Left colon (tissue), 2 donors: ENCODE results near the gene LARGE1. TPM values are rescaled to one million over a fixed set of nuclear protein-coding genes. Genes with fewer than 3 reads are reported as not detected.

ENCODE experiments used
- ATAC-seq: fragments of 200-7000 bp; cut with Tn5 transposase; one replicate; pipeline ENCODE4 v1.9.1; 2020; ENCODE audit warnings: mild to moderate bottlenecking, moderate library complexity
- DNase-seq, 2 donors: peaks; one replicate each; pipeline ENCODE4 v3.0.0-alpha.2; 2020
- intact Hi-C, 2 donors: fragments of 100-400 bp; cut with DNase I in 1 of 2; cut with micrococcal nuclease in 1 of 2; formaldehyde crosslinking; loops; one replicate each; pipeline versions ENCODE4 v1.11.2 to v1.14.0; 2022; cut with DNase I, micrococcal nuclease
- total RNA-seq, 2 donors: library from RNA; stranded (reverse); fragmentation: NEBNext Ultra II Directional; extraction: Animal tissue kit (Norgen Biotek cat#: 25700); gene quantifications; one replicate each; pipeline ENCODE4 v1.2.1, GENCODE V29; 2021
- donor health status: DM: no; HTN: no; CAD: no.
- donor health status: DM: yes; HTN: yes; CAD: no.

The LARGE1 gene
- total RNA-seq, 2 donors from 2014 or later, result 51.6 to 69.6 TPM

- ATAC-seq (no peak), DNase-seq (no peak)
- intact Hi-C loops, result no loop called here
Measured at GRCh38 chr22:33893512-33893911, 26.8 kb downstream of the LARGE1 start.

GRCh38 chr22:33891992-33892391, 28.3 kb downstream of the LARGE1 start:
- ATAC-seq, result no peak
- intact Hi-C loops, result no loop called here
- DNase-seq, result no peak

GRCh38 chr22:33891455-33891854, 28.8 kb downstream of the LARGE1 start:
- no peak for DNase-seq
- ATAC-seq, result peak; percentile 82
- intact Hi-C loops, result no loop called here

GRCh38 chr22:33889748-33890147, 30.5 kb downstream of the LARGE1 start:
- ATAC-seq (no peak), DNase-seq (no peak)
- intact Hi-C loops, result no loop called here

GRCh38 chr22:33888821-33889220, 31.5 kb downstream of the LARGE1 start:
- DNase-seq (no peak), ATAC-seq (no peak)
- intact Hi-C loops, result no loop called here

GRCh38 chr22:33887173-33887572, 33.1 kb downstream of the LARGE1 start:
- no peak for ATAC-seq

GRCh38 chr22:33886696-33887095, 33.6 kb downstream of the LARGE1 start:
- DNase-seq (no peak), ATAC-seq (no peak)
- intact Hi-C loops, result no loop called here

More at GRCh38 chr22:33887173-33887572, 33.1 kb downstream of the LARGE1 start:
- intact Hi-C loops, result no loop called here
- no peak for DNase-seq

GRCh38 chr22:33884829-33885228, 35.4 kb downstream of the LARGE1 start:
- DNase-seq (no peak), ATAC-seq (peak; percentile 4)
- intact Hi-C loops, result no loop called here

GRCh38 chr22:33883961-33884808, 36.1 kb downstream of the LARGE1 start:
- ATAC-seq (no peak), DNase-seq (no peak)
- intact Hi-C loops, result no loop called here

- no peak for DNase-seq
- ATAC-seq, result no peak
- intact Hi-C loops, result no loop called here
Measured at GRCh38 chr22:33883561-33883960, 36.7 kb downstream of the LARGE1 start.

- intact Hi-C loops, result no loop called here
- ATAC-seq (no peak), DNase-seq (no peak)
Measured at GRCh38 chr22:33882991-33883390, 37.3 kb downstream of the LARGE1 start.

GRCh38 chr22:33880986-33881385, 39.3 kb downstream of the LARGE1 start:
- ATAC-seq, result no peak
- intact Hi-C loops, result no loop called here
- no peak for DNase-seq

GRCh38 chr22:33879796-33880195, 40.5 kb downstream of the LARGE1 start:
- DNase-seq, result no peak
- intact Hi-C loops, result no loop called here
- no peak for ATAC-seq

GRCh38 chr22:33875316-33875715, 45.0 kb downstream of the LARGE1 start:
- ATAC-seq (no peak), DNase-seq (no peak)
- intact Hi-C loops, result no loop called here

GRCh38 chr22:33874206-33874605, 46.1 kb downstream of the LARGE1 start:
- DNase-seq (peak in 1 of 2 donors; percentile 41), ATAC-seq (peak; percentile 82)
- intact Hi-C loops, result no loop called here

- peak; percentile 27 for ATAC-seq
- no peak for DNase-seq
- intact Hi-C loops, result no loop called here
Measured at GRCh38 chr22:33873666-33874065, 46.6 kb downstream of the LARGE1 start.

GRCh38 chr22:33873186-33873585, 47.1 kb downstream of the LARGE1 start:
- ATAC-seq (peak; percentile 22), DNase-seq (no peak)

GRCh38 chr22:33871935-33872334, 48.3 kb downstream of the LARGE1 start:
- no peak for ATAC-seq
- intact Hi-C loops, result no loop called here
- DNase-seq, result no peak

More at GRCh38 chr22:33873186-33873585, 47.1 kb downstream of the LARGE1 start:
- intact Hi-C loops, result no loop called here

GRCh38 chr22:33869946-33870345, 50.3 kb downstream of the LARGE1 start:
- DNase-seq (no peak), ATAC-seq (no peak)
- intact Hi-C loops, result no loop called here

GRCh38 chr22:33867971-33868370, 52.3 kb downstream of the LARGE1 start:
- DNase-seq (no peak), ATAC-seq (no peak)
- intact Hi-C loops, result no loop called here
